ENCODE measurements around the gene SMAP2. TPM values are rescaled to one million over a fixed set of nuclear protein-coding genes. Genes with fewer than 3 reads are reported as not detected.

SMAP2 gene
- total RNA-seq, 4 donors from 2014 or later: 14.9 to 121 (median 47.5) TPM

DNA sequence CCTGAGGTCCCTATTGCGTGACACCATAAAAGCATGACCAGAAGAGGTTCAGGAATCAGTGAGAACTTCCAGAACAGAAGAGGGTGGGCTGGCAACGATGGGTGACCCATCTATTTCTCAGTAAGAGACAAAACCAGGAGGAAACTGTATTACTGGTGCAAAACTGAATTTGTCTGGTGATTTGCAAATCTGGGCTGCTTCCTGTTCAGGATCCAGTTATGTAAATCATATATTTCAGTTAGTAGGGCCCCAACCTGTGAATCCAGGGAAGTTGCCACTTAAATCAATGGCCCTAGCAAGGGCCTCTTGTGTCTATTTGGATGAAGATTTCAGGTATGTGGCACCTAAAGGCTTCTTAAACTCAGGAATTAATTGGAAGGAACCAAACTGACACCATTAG lies 23.1 kb upstream of the SMAP2 start:
- Histone ChIP-seq H3K4me1 (no peaks in the 10 kb centered on the region), H3K9me3 (no peaks in the 10 kb centered on the region), H3K27ac (no peak overlapping the region), H3K4me3 (no peak overlapping the region), H3K27me3 (no peaks in the 10 kb centered on the region), H3K36me3 (no peaks in the 10 kb centered on the region)
- intact Hi-C loops (cut with DNase I; ENCODE audit: low total_unique reads): no loop called here
- no peak for DNase-seq
- ATAC-seq: no peak
- in situ Hi-C loops (cut with MboI; ENCODE audit: low sequenced_read_pairs in 4 of 4): loop anchor here in 1 of 4 donors (10.0 kb wide), 1 partner anchor 54 kb away; no protein-coding TSS in a partner anchor
- TF ChIP-seq POLR2A (IDR thresholded peaks at IDR 0.05) (no peak), CTCF (IDR thresholded peaks at IDR 0.05 in 4 of 5, conservative IDR thresholded peaks at IDR 0.05 in 1 of 5) (no peak)

GRCh38 chr1:40351124-40351523 lies 22.4 kb upstream of the SMAP2 start:
- DNase-seq (no peak), ATAC-seq (no peak)
- TF ChIP-seq POLR2A (IDR thresholded peaks at IDR 0.05): no peak
- no peak for TF ChIP-seq CTCF (IDR thresholded peaks at IDR 0.05 in 4 of 5, conservative IDR thresholded peaks at IDR 0.05 in 1 of 5)
- no peak overlapping the region for H3K27ac ChIP-seq
- in situ Hi-C loops (cut with MboI; ENCODE audit: low sequenced_read_pairs in 4 of 4) (loop anchor here in 1 of 4 donors (10.0 kb wide), 1 partner anchor 54 kb away; no protein-coding TSS in a partner anchor), intact Hi-C loops (cut with DNase I; ENCODE audit: low total_unique reads) (no loop called here)
- no peaks in the 10 kb centered on the region for H3K27me3 ChIP-seq
- no peaks in the 10 kb centered on the region for H3K9me3 ChIP-seq
- H3K36me3 ChIP-seq: no peaks in the 10 kb centered on the region
- no peaks in the 10 kb centered on the region for H3K4me1 ChIP-seq
- H3K4me3 ChIP-seq: no peak overlapping the region

GRCh38 chr1:40352126-40352525 lies 21.4 kb upstream of the SMAP2 start:
- Histone ChIP-seq H3K4me1 (no peaks in the 10 kb centered on the region), H3K27ac (no peak overlapping the region), H3K9me3 (no peaks in the 10 kb centered on the region), H3K36me3 (no peaks in the 10 kb centered on the region), H3K4me3 (no peak overlapping the region), H3K27me3 (no peaks in the 10 kb centered on the region)
- ATAC-seq: no peak
- no peak for TF ChIP-seq CTCF (IDR thresholded peaks at IDR 0.05 in 4 of 5, conservative IDR thresholded peaks at IDR 0.05 in 1 of 5)
- no peak for TF ChIP-seq POLR2A (IDR thresholded peaks at IDR 0.05)
- intact Hi-C loops (cut with DNase I; ENCODE audit: low total_unique reads): no loop called here
- in situ Hi-C loops (cut with MboI; ENCODE audit: low sequenced_read_pairs in 4 of 4): loop anchor here in 1 of 4 donors (10.0 kb wide), 1 partner anchor 53 kb away; no protein-coding TSS in a partner anchor
- no peak for DNase-seq

- peaks cover 0 to 4% (median 0%) of the 10 kb centered on the region in 3 donors for H3K27me3 ChIP-seq
- no peaks in the 10 kb centered on the region for H3K36me3 ChIP-seq
- no peak for ATAC-seq
- intact Hi-C loops (cut with DNase I; ENCODE audit: low total_unique reads): no loop called here
- no peak for DNase-seq
- peaks cover 0 to 4% (median 0%) of the 10 kb centered on the region in 3 donors for H3K9me3 ChIP-seq
- H3K4me1 ChIP-seq: no peaks in the 10 kb centered on the region
- TF ChIP-seq CTCF (IDR thresholded peaks at IDR 0.05 in 4 of 5, conservative IDR thresholded peaks at IDR 0.05 in 1 of 5) (no peak), POLR2A (IDR thresholded peaks at IDR 0.05) (no peak)
- H3K27ac ChIP-seq: no peak overlapping the region
- no peak overlapping the region for H3K4me3 ChIP-seq
- in situ Hi-C loops (cut with MboI; ENCODE audit: low sequenced_read_pairs in 4 of 4): loop anchor here in 1 of 4 donors (10.0 kb wide), 1 partner anchor 52 kb away; no protein-coding TSS in a partner anchor
Observed at GRCh38 chr1:40353082-40353481, 20.4 kb upstream of the SMAP2 start.

DNA sequence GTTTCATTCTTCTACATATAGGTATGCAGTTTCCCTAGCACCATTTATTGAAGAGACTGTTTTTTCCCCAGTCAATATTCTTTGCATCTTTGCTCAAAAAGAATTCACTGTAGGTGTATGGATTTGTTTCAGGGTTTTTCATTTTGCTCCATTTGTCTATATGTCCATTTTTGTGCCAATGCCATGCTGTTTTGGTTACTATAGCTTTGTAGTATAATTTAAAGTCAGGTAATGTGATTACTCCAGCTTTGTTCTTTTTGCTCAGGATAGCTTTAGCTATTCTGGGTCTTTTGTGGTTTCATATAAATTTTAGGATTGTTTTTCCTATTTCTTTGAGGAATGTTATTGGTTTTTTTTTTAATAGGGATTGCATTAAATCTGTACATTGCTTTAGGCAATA lies 15.9 kb upstream of the SMAP2 start:
- ATAC-seq (no peak), DNase-seq (no peak)
- TF ChIP-seq POLR2A (IDR thresholded peaks at IDR 0.05) (no peak), CTCF (IDR thresholded peaks at IDR 0.05 in 4 of 5, conservative IDR thresholded peaks at IDR 0.05 in 1 of 5) (no peak)
- intact Hi-C loops (cut with DNase I; ENCODE audit: low total_unique reads) (no loop called here), in situ Hi-C loops (cut with MboI; ENCODE audit: low sequenced_read_pairs in 4 of 4) (loop anchor here in 1 of 4 donors (10.0 kb wide), 1 partner anchor 47 kb away; no protein-coding TSS in a partner anchor)
- Histone ChIP-seq H3K4me1 (no peaks in the 10 kb centered on the region), H3K9me3 (peaks cover 0 to 4% (median 0%) of the 10 kb centered on the region in 3 donors), H3K27ac (no peak overlapping the region), H3K36me3 (no peaks in the 10 kb centered on the region), H3K27me3 (peaks cover 0 to 4% (median 0%) of the 10 kb centered on the region in 3 donors), H3K4me3 (no peak overlapping the region)

Measured in gastrocnemius medialis (tissue), 4 donors.